ENCODE measurements around the gene VSIR. TPM values are rescaled to one million over a fixed set of nuclear protein-coding genes. Genes with fewer than 3 reads are reported as not detected.

Gene VSIR
- total RNA-seq = 13.6 TPM

GRCh38 chr10:71773221-71773971 is at the start of gene VSIR:
Gene VSIR, minus strand, starts transcription at chr10:71773520. Its CDS starts 81 bp downstream, at chr10:71773439.
- no peaks in the 10 kb centered on the region for H3K27me3 ChIP-seq (ENCODE audit: control insufficient read depth in 3 of 3, insufficient read depth in 3 of 3, low read length in 3 of 3)
- H3K9ac ChIP-seq (ENCODE audit: low read depth in 1 of 3, low read length in 3 of 3) = peak within 1 kb of the TSS; percentile 74 to 87 (median 78)
- H3K36me3 ChIP-seq (ENCODE audit: control insufficient read depth in 3 of 3, insufficient read depth in 3 of 3, low read length in 3 of 3) = no peaks in the 10 kb centered on the region
- H3K27ac ChIP-seq (ENCODE audit: low read depth, low read length) = peak within 1 kb of the TSS; percentile 77
- H3K9me3 ChIP-seq (ENCODE audit: control insufficient read depth in 3 of 3, low read length in 3 of 3) = no peaks in the 10 kb centered on the region
- H3K4me3 ChIP-seq (ENCODE audit: low read length in 3 of 3) = peak within 1 kb of the TSS; percentile 77 to 82 (median 81)
- peaks cover 67 to 72% (median 68%) of the 10 kb centered on the region in 3 donors for H3K4me1 ChIP-seq (ENCODE audit: control insufficient read depth in 3 of 3, insufficient read depth in 3 of 3, low read length in 3 of 3)

GRCh38 chr10:71821909-71822763 is 48.8 kb upstream of the VSIR start:
- peak overlapping the region in 1 of 3 donors; percentile 25 for H3K9ac ChIP-seq (ENCODE audit: low read depth in 1 of 3, low read length in 3 of 3)
- no peak overlapping the region for H3K4me3 ChIP-seq (ENCODE audit: low read length in 3 of 3)
- H3K27me3 ChIP-seq (ENCODE audit: control insufficient read depth in 3 of 3, insufficient read depth in 3 of 3, low read length in 3 of 3) = no peaks in the 10 kb centered on the region
- H3K9me3 ChIP-seq (ENCODE audit: control insufficient read depth in 3 of 3, low read length in 3 of 3) = no peaks in the 10 kb centered on the region
- no peak overlapping the region for H3K27ac ChIP-seq (ENCODE audit: low read depth, low read length)
- peaks cover 10 to 21% (median 15%) of the 10 kb centered on the region in 3 donors for H3K4me1 ChIP-seq (ENCODE audit: control insufficient read depth in 3 of 3, insufficient read depth in 3 of 3, low read length in 3 of 3)
- H3K36me3 ChIP-seq (ENCODE audit: control insufficient read depth in 3 of 3, insufficient read depth in 3 of 3, low read length in 3 of 3) = peaks cover 80 to 95% (median 94%) of the 10 kb centered on the region in 3 donors

GRCh38 chr10:71820966-71821365 is 47.6 kb upstream of the VSIR start:
- H3K36me3 ChIP-seq (ENCODE audit: control insufficient read depth in 3 of 3, insufficient read depth in 3 of 3, low read length in 3 of 3) = peaks cover 84 to 97% (median 97%) of the 10 kb centered on the region in 3 donors

GRCh38 chr10:71819985-71820384 is 46.7 kb upstream of the VSIR start:
- H3K27ac ChIP-seq (ENCODE audit: low read depth, low read length) = no peak overlapping the region
- no peak overlapping the region for H3K9ac ChIP-seq (ENCODE audit: low read depth in 1 of 3, low read length in 3 of 3)
- H3K4me3 ChIP-seq (ENCODE audit: low read length in 3 of 3) = no peak overlapping the region
- H3K36me3 ChIP-seq (ENCODE audit: control insufficient read depth in 3 of 3, insufficient read depth in 3 of 3, low read length in 3 of 3) = peaks cover 81 to 96% (median 93%) of the 10 kb centered on the region in 3 donors
- H3K9me3 ChIP-seq (ENCODE audit: control insufficient read depth in 3 of 3, low read length in 3 of 3) = no peaks in the 10 kb centered on the region
- no peaks in the 10 kb centered on the region for H3K27me3 ChIP-seq (ENCODE audit: control insufficient read depth in 3 of 3, insufficient read depth in 3 of 3, low read length in 3 of 3)
- H3K4me1 ChIP-seq (ENCODE audit: control insufficient read depth in 3 of 3, insufficient read depth in 3 of 3, low read length in 3 of 3) = peaks cover 13 to 32% (median 22%) of the 10 kb centered on the region in 3 donors

More at GRCh38 chr10:71820966-71821365, 47.6 kb upstream of the VSIR start:
- no peak overlapping the region for H3K27ac ChIP-seq (ENCODE audit: low read depth, low read length)
- no peak overlapping the region for H3K9ac ChIP-seq (ENCODE audit: low read depth in 1 of 3, low read length in 3 of 3)
- no peak overlapping the region for H3K4me3 ChIP-seq (ENCODE audit: low read length in 3 of 3)
- H3K27me3 ChIP-seq (ENCODE audit: control insufficient read depth in 3 of 3, insufficient read depth in 3 of 3, low read length in 3 of 3) = no peaks in the 10 kb centered on the region
- no peaks in the 10 kb centered on the region for H3K9me3 ChIP-seq (ENCODE audit: control insufficient read depth in 3 of 3, low read length in 3 of 3)
- H3K4me1 ChIP-seq (ENCODE audit: control insufficient read depth in 3 of 3, insufficient read depth in 3 of 3, low read length in 3 of 3) = peaks cover 13 to 30% (median 22%) of the 10 kb centered on the region in 3 donors

GRCh38 chr10:71819441-71819861 is 46.1 kb upstream of the VSIR start:
- H3K4me3 ChIP-seq (ENCODE audit: low read length in 3 of 3) = no peak overlapping the region
- no peaks in the 10 kb centered on the region for H3K9me3 ChIP-seq (ENCODE audit: control insufficient read depth in 3 of 3, low read length in 3 of 3)
- peak overlapping the region in 1 of 3 donors; percentile 20 for H3K9ac ChIP-seq (ENCODE audit: low read depth in 1 of 3, low read length in 3 of 3)
- no peak overlapping the region for H3K27ac ChIP-seq (ENCODE audit: low read depth, low read length)
- peaks cover 13 to 32% (median 22%) of the 10 kb centered on the region in 3 donors for H3K4me1 ChIP-seq (ENCODE audit: control insufficient read depth in 3 of 3, insufficient read depth in 3 of 3, low read length in 3 of 3)
- H3K27me3 ChIP-seq (ENCODE audit: control insufficient read depth in 3 of 3, insufficient read depth in 3 of 3, low read length in 3 of 3) = no peaks in the 10 kb centered on the region
- peaks cover 80 to 91% (median 89%) of the 10 kb centered on the region in 3 donors for H3K36me3 ChIP-seq (ENCODE audit: control insufficient read depth in 3 of 3, insufficient read depth in 3 of 3, low read length in 3 of 3)

GRCh38 chr10:71818674-71819260 is 45.4 kb upstream of the VSIR start:
- Histone ChIP-seq H3K9ac (ENCODE audit: low read depth in 1 of 3, low read length in 3 of 3) (peak overlapping the region in 1 of 3 donors; percentile 60), H3K4me3 (ENCODE audit: low read length in 3 of 3) (no peak overlapping the region), H3K27me3 (ENCODE audit: control insufficient read depth in 3 of 3, insufficient read depth in 3 of 3, low read length in 3 of 3) (no peaks in the 10 kb centered on the region), H3K9me3 (ENCODE audit: control insufficient read depth in 3 of 3, low read length in 3 of 3) (no peaks in the 10 kb centered on the region), H3K4me1 (ENCODE audit: control insufficient read depth in 3 of 3, insufficient read depth in 3 of 3, low read length in 3 of 3) (peaks cover 13 to 32% (median 22%) of the 10 kb centered on the region in 3 donors), H3K27ac (ENCODE audit: low read depth, low read length) (no peak overlapping the region), H3K36me3 (ENCODE audit: control insufficient read depth in 3 of 3, insufficient read depth in 3 of 3, low read length in 3 of 3) (peaks cover 73 to 84% (median 82%) of the 10 kb centered on the region in 3 donors)

GRCh38 chr10:71817831-71818655 is 44.7 kb upstream of the VSIR start:
- no peaks in the 10 kb centered on the region for H3K27me3 ChIP-seq (ENCODE audit: control insufficient read depth in 3 of 3, insufficient read depth in 3 of 3, low read length in 3 of 3)
- no peaks in the 10 kb centered on the region for H3K9me3 ChIP-seq (ENCODE audit: control insufficient read depth in 3 of 3, low read length in 3 of 3)
- peaks cover 66 to 77% (median 75%) of the 10 kb centered on the region in 3 donors for H3K36me3 ChIP-seq (ENCODE audit: control insufficient read depth in 3 of 3, insufficient read depth in 3 of 3, low read length in 3 of 3)
- peaks cover 13 to 34% (median 22%) of the 10 kb centered on the region in 3 donors for H3K4me1 ChIP-seq (ENCODE audit: control insufficient read depth in 3 of 3, insufficient read depth in 3 of 3, low read length in 3 of 3)
- peak overlapping the region in 2 of 3 donors; percentile 57 to 60 for H3K9ac ChIP-seq (ENCODE audit: low read depth in 1 of 3, low read length in 3 of 3)
- no peak overlapping the region for H3K4me3 ChIP-seq (ENCODE audit: low read length in 3 of 3)
- H3K27ac ChIP-seq (ENCODE audit: low read depth, low read length) = no peak overlapping the region

GRCh38 chr10:71816936-71817618 is 43.8 kb upstream of the VSIR start:
- H3K9ac ChIP-seq (ENCODE audit: low read depth in 1 of 3, low read length in 3 of 3) = peak overlapping the region; percentile 28 to 60 (median 45)
- H3K36me3 ChIP-seq (ENCODE audit: control insufficient read depth in 3 of 3, insufficient read depth in 3 of 3, low read length in 3 of 3) = peaks cover 65 to 69% (median 67%) of the 10 kb centered on the region in 3 donors
- H3K27me3 ChIP-seq (ENCODE audit: control insufficient read depth in 3 of 3, insufficient read depth in 3 of 3, low read length in 3 of 3) = no peaks in the 10 kb centered on the region
- no peak overlapping the region for H3K27ac ChIP-seq (ENCODE audit: low read depth, low read length)
- no peak overlapping the region for H3K4me3 ChIP-seq (ENCODE audit: low read length in 3 of 3)
- H3K4me1 ChIP-seq (ENCODE audit: control insufficient read depth in 3 of 3, insufficient read depth in 3 of 3, low read length in 3 of 3) = peaks cover 13 to 39% (median 22%) of the 10 kb centered on the region in 3 donors
- no peaks in the 10 kb centered on the region for H3K9me3 ChIP-seq (ENCODE audit: control insufficient read depth in 3 of 3, low read length in 3 of 3)
